IPS-NIHi11 (cell line): ENCODE measurements around the gene ATOH8.

Experiments
- DNase-seq: peaks from one replicate; pipeline ENCODE4 v3.0.0; 2012; ENCODE audit warnings: mixed read lengths, low spot score

Gene ATOH8

DNA sequence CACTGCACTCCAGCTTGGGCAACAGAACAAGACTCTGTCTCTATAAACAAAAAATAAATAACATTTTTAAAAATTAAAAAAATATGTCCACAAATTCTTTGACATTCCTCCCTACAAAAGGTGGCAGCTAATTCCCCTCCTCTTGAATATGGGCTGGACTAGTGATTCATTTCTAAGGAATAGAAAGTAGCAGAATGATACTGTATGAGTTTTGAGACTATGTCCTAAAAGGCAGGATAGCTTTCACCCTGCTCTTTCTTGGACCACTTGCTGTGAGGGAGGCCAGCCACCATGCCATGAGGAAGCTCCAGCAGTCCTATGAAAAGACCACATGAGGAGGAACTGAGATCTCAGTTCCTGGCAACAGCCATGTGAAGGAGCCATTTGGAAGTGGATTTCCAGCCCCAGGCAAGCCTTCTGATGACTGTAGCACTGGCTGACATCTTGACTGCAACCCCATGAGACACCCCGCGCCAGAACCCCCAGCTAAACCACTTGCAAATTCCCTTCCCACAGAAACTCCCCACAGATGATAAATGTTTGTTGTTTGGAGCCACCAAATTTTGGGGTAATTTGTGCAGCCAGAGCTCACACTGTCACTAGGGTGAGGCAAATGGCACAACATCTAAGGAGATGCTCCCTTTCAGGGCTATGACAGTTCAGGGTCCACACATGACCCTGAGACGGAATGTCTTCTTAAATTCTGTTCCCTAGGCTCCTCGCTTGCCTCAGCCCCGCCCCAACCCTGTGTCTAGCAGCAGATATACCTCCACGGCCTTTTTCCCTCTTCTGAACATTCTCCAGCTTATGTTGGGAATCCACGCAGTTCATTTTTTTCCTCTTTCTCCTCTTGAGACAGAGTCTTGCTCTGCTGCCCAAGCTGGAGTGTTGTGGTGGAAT, 17.1 kb upstream of the ATOH8 start:
- no peak for DNase-seq

- no peak for DNase-seq
Observed at GRCh38 chr2:85737481-85737880, 16.3 kb upstream of the ATOH8 start.

- DNase-seq, result no peak
Observed at GRCh38 chr2:85737961-85738360, 15.8 kb upstream of the ATOH8 start.

GRCh38 chr2:85740193-85740592, 13.6 kb upstream of the ATOH8 start:
- DNase-seq, result no peak

- no peak for DNase-seq
Observed at GRCh38 chr2:85741211-85741832, 12.5 kb upstream of the ATOH8 start.

DNA sequence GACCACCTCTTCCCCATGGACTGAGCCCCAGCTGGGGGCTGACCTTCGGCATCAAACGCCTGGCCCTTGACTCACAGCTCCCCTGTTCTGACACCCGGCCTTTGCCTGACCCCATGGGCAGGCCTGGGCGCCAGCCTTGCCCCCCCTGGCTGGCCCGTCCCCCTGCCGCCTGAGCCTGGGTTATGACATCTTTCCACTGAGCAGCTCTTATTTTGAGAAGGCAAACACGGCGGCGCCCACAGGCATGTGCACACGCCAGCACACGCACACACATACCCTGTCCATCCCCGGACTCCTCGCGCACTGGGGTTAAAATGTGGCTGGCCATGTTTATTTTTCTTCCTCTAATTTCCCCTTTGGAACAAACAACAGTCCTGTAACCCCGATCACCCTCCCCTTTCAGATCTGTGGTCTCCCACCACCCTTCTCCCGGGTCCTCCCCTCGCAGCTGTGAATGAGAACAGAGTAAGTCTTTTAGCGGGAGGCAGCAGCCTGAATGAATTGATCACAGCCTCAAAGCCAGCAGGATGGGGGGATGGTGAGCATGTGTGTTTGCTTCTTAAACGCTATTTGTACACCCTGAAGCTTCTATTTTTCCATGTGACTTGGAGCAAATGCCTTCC, 11.8 kb upstream of the ATOH8 start:
- peak; percentile 56 for DNase-seq

- DNase-seq, result no peak
Observed at GRCh38 chr2:85743304-85743978, 10.3 kb upstream of the ATOH8 start.

GRCh38 chr2:85744055-85744454, 9.7 kb upstream of the ATOH8 start:
- DNase-seq, result no peak

- no peak for DNase-seq
Observed at GRCh38 chr2:85744741-85745601, 8.8 kb upstream of the ATOH8 start.

DNA sequence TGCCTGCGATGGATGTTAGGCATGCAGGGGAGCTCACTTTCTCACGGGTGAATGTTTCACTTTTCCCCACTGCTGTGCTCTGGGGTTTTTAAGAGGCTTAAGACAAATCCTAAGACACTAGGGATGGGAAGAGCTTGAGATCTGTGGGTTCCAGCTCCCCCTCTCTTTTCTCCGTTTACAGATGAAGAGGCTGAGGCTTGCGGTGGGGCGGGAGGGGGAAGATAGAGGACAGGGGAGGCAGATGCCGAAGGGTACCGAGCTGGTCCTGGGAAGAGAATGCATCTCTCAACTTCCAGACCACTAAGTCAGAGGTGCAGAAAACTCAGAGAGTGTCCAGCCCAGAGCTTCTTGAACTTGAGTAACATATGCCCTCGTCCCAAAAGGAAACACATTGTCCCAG, 8.2 kb upstream of the ATOH8 start:
- no peak for DNase-seq

DNA sequence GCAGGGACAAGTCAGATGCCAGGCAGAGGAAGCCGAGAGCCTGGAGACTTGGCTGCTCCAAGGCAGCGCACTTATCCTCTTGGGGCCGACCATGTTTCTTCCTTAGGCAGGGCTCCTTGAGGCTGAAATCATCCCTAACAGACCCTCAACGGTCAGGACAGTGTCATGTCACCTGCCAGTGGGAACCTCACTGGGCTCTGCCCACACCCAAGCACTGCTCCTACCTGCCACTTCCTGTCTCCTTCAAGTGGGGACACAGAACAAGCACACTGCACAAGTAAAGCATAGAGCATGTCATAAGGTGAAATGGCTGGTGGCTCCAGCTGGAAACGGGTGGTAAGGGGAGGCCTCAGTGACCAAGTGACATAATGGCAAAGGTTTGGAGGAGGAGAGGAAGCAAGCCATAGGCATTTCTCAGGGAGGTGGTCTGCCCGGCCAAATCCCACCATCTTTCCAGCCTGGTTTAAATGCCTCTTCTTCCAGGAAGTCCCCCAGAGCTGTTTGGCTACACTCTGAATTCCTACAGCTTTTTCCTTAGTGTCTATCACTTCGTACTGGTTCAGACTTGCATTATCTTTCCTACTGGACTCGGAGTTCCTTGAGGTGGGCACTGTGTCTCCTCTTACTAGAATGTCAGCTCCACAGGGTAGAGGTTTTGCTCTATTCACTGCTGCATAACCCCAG, 7.3 kb upstream of the ATOH8 start:
- DNase-seq, result no peak

DNA sequence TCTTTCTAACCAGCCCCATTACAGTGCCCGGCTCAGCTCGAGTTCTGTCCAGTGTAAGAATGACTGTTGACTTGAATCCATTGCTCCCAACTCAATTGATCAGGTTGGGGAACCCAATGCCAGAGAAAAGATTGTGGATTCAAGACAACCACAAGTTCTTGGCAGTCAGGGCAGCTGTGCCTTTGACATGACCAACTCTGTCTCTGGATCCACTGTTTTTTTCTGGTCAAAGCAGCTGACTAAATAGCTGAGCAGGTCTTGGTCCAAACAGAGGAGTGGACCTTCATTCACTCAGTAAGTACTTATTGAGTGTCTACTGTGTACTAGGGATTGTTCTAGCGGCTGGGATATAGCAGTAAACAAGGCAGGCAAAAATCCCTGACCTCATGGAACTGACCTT, 6.3 kb upstream of the ATOH8 start:
- DNase-seq, result no peak

DNA sequence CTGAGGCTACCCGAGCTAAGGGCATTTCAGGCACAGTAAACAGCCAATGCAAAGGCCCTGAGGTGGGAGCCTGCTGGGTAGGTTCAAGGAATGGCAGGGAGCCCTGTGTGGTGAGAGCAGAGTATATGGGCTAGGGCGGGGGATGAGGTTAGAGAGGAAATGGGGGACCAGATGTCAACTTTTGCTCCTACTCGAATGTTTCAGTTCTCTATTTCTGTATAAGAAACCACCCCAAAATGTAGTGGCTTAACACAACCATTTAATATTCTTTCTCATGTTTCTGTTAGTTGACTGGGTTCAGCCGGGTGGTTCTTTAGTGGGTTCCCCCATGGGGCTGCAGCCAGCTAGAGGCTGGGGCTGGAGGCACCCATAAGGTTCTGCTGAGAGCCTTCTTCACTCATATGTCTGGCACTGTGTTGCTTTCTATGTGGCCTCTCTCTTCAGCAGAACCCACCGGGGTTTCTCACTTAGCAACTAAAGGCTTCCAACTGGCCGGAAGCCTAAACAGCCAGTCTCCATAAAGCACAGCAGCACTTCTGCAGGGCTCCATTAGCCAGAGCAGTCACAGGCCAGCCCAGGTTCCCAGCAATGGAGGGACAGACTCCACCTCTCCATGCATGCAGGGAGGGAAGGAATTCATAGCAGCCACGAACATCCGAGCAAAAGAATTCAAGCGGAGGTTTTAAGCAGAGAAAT, 5.6 kb upstream of the ATOH8 start:
- DNase-seq, result no peak

DNA sequence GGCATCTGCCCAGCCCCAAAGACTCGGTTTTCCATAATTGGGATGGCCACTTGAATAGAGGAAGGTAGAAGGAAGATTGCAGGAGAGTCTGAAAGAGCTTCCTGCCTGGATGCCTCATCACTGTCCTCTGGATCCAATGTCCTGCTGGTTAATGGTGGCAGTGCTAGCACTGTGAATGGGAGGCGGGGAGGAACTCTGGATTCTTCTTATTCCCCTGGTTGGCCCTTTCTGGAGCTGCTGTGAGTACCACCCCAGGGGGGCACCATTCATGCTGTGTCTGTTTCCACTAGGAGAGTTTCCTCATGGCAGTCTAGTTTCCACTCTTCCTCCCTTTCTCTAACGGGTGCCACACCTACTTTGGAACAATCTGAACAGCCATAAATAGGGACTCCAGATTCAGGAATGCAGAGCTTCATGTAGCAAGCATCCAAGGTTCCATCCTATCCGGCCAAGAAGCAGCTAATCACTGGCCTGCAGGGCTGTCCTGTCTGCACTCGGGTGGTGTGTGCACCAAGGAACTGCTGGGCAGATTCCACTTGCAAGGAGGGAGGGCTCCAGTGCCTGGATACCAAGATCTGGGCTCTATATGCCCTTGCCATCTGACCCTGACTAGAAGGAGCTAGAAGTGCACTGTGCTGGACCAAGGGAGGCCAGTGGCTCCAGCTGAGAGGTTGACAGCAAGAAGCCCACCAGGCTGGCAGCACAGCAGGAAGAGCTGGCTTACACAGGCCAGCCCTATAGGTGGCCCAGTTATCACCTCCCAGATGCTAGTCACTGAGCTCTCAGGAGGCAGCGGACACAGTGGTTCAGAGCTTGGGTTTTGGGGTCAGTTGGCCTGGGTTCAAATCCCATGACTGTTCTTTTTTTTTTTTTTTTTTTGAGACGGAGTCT, 4.6 kb upstream of the ATOH8 start:
- DNase-seq, result no peak

DNA sequence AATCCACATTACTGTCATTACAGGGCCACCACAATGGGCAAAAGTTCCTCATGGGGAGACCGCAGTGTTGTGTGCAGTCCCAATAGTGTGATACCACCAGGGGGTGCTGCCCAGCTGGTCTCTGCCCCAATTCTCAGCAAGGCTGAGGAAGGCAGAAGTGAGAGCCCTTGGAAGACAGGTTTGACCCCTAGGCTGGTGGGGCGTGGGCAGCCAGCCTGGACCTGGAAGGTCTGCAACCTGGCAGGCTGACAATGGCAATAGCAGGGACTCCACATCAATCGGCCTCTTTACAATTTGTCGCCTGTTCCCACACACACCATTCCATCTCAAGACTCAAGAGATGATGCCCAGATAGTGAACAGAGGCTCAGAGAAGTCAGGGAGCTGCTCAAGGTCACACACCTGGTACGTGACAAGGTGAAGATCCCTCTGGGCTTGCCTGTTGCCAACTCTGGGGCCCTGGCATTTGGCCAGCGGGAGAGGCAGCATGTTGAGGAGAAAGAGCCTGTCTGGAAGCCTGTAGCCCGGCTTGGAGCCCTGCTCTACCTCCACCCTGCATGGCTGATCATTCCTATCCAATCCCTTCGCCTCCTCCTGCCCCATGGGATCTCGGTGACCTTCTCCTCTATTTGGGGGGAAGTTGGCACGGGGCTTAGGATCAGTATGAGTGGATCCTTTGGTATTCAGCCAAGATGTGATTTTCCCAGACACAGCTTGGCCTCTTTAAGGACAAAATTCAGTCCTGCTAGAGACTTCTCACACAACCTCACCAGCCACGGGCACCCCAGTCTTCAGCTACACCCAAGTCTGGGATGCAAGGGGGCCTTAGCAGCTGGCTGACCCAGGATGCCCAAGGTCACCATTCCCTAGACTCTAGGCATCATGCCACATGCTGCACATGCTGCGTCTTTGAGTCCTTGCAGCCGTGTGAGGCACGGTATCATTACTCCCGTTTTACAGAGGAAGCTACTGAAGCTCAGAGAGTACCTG, 2.9 kb upstream of the ATOH8 start:
- peak; percentile 75 for DNase-seq

- DNase-seq, result no peak
Observed at GRCh38 chr2:85751627-85752026, 2.2 kb upstream of the ATOH8 start.

GRCh38 chr2:85753035-85753524, 711 bp upstream of the ATOH8 start:
- no peak for DNase-seq
